ENCODE data around the gene SRM. TPM values are rescaled to one million over a fixed set of nuclear protein-coding genes. Genes with fewer than 3 reads are reported as not detected.

SRM gene
- total RNA-seq, 1 donor from 2014 or later: 15.7 TPM

GRCh38 chr1:11012260-11013159, 47.3 kb downstream of the SRM start, which contains the start of gene TARDBP:
TSS of gene TARDBP (plus strand) at chr1:11012654. CDS start at chr1:11013728, 1,074 bp downstream.
- Mint-ChIP-seq H3K9me3 (no peaks in the 10 kb centered on the region), H3K36me3 (peaks cover 22% of the 10 kb centered on the region), H3K27ac (peak within 1 kb of the TSS; percentile 100), H3K4me1 (peaks cover 20% of the 10 kb centered on the region), H3K27me3 (ENCODE audit: insufficient read depth, low read depth) (no peaks in the 10 kb centered on the region), H3K4me3 (peak within 1 kb of the TSS; percentile 96)
- peaks cover 49% of the 10 kb centered on the region for H4K20me1 ChIP-seq (ENCODE audit: low read depth)
- H3K9me3 ChIP-seq (ENCODE audit: low read depth): no peaks in the 10 kb centered on the region
- peak within 1 kb of the TSS; percentile 100 for H3K9ac ChIP-seq
- peak within 1 kb of the TSS; percentile 82 for H3K4me3 ChIP-seq
- H2AFZ ChIP-seq (replicated peaks): peak within 1 kb of the TSS; percentile 92
- H3K79me2 ChIP-seq (ENCODE audit: low read depth): peaks cover 51% of the 10 kb centered on the region
- H3K27ac ChIP-seq: peak within 1 kb of the TSS; percentile 100
- H3K36me3 ChIP-seq: peaks cover 22% of the 10 kb centered on the region
- H3K4me1 ChIP-seq: peaks cover 17% of the 10 kb centered on the region
- peak; percentile 95 for DNase-seq (ENCODE audit: low spot score)
- H3K27me3 ChIP-seq: no peaks in the 10 kb centered on the region
- H3K4me2 ChIP-seq: peak within 1 kb of the TSS; percentile 98
- H3F3A ChIP-seq (ENCODE audit: low read depth): peaks cover 28% of the 10 kb centered on the region
- TF ChIP-seq EZH2phosphoT487 (IDR thresholded peaks at IDR 0.05): no peak
- no peak for TF ChIP-seq CTCF (IDR thresholded peaks at IDR 0.05)
- no peak for TF ChIP-seq EZH2 (IDR thresholded peaks at IDR 0.05)

Other genes with a start within 250 kb of the SRM start
- gene TARDBP, start 47.4 kb downstream of the SRM start, total RNA-seq (ENCODE audit: low replicate concordance): 170 and 202 TPM in 2 replicates
- 0.09 TPM in 1 of 2 replicates, not detected in the other for gene MASP2, start 12.8 kb downstream of the SRM start, total RNA-seq (ENCODE audit: low replicate concordance)
- 91.7 and 102 TPM in 2 replicates for gene EXOSC10, start 39.9 kb upstream of the SRM start, total RNA-seq (ENCODE audit: low replicate concordance)
- gene ANGPTL7, start 129.3 kb upstream of the SRM start, total RNA-seq (ENCODE audit: low replicate concordance): not detected in 2 replicates
- 55.8 and 69.1 TPM in 2 replicates for gene MTOR, start 202.5 kb upstream of the SRM start, total RNA-seq (ENCODE audit: low replicate concordance)
- gene UBIAD1, start 213.2 kb upstream of the SRM start, total RNA-seq (ENCODE audit: low replicate concordance): 11.0 and 17.7 TPM in 2 replicates

All from neural progenitor cell (in vitro differentiated cells).